PFSK-1 (cell line): Measurements from ENCODE around the gene FAM222A.

ENCODE experiments used
- POLR2AphosphoS5 ChIP-seq: IDR thresholded peaks from 2 replicates; pipeline ENCODE4 v1.6.1; 2012; ENCODE audit warnings: low read depth, mild to moderate bottlenecking, control low read depth, low read length, moderate library complexity
- REST ChIP-seq, 2 experiments: IDR thresholded peaks; 2 replicates each; pipeline versions ENCODE4 v1.6.1 to v1.8.0; 2011 to 2012; ENCODE audit warnings: low read depth in 2 of 2, low read length in 2 of 2, control low read depth in 1 of 2, inconsistent platforms in 1 of 2, mild to moderate bottlenecking in 1 of 2, moderate library complexity in 1 of 2; ENCODE audit not compliant: insufficient read depth in 1 of 2

DNA sequence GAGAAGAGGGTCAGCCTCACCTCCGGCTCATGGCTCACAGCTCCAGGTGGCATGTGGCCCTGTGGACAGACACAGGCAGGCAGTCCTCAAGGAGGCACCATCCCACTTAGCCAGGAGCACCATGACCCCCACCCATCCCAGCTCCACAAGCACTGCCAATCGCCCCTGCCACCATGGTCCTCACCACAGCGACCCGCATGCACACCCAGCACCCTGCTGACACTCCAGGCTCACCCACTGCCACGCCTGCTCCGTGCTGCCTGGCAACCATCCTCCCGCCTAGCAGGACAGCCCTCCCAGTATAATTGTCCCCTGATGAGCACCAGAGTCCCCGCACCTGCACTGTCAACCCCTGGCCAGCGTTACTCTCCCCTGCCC, 68.7 kb downstream of the FAM222A start:
- no peak for TF ChIP-seq POLR2AphosphoS5
- no peak for TF ChIP-seq REST (IDR thresholded peaks at IDR 0.05; ENCODE audit: insufficient read depth in 1 of 2, low read depth in 2 of 2, low read length in 2 of 2)
